HG02763 (cell line): ENCODE measurements around the gene SPRR4.
"Not testable (repeated sequence)": the region's sequence is repeated elsewhere in the genome, so short reads cannot be mapped to it uniquely, and the experiment has no call there.

ENCODE experiments used
- ATAC-seq: cut with Tn5 transposase; IDR thresholded peaks from one replicate; pipeline ENCODE4 v1.9.1; 2021; ENCODE audit warnings: mild to moderate bottlenecking, moderate library complexity; ENCODE audit not compliant: unreplicated experiment

Gene SPRR4

GRCh38 chr1:153011235-153011758, 40.8 kb downstream of the SPRR4 start:
- ATAC-seq, result not testable (repeated sequence)

- not testable (repeated sequence) for ATAC-seq
Observed at GRCh38 chr1:153021829-153022228, 51.4 kb downstream of the SPRR4 start.
